Astrocyte (in vitro differentiated cells and primary cell): ENCODE results near the gene THOC2. TPM values are rescaled to one million over a fixed set of nuclear protein-coding genes. Genes with fewer than 3 reads are reported as not detected.

ENCODE experiments used
- DNase-seq: peaks from one replicate; pipeline ENCODE4 v3.0.0-alpha.2; 2010; ENCODE audit warnings: low read depth
- FAIRE-seq: peaks from 2 replicates; lab custom pipeline; 2011; peaks lifted over from hg19 to GRCh38; lab: Jason Lieb, UNC
- H2AFZ ChIP-seq: 2 replicates; pipeline ENCODE4 v1.6.0; 2012; ENCODE audit warnings: low read depth, low read length, inconsistent platforms
- H3K27ac ChIP-seq: 2 replicates; pipeline ENCODE4 v1.5.1; 2011; ENCODE audit warnings: low read depth, low read length, inconsistent platforms
- H3K27me3 ChIP-seq: 2 replicates; pipeline ENCODE4 v1.6.0; 2011; ENCODE audit warnings: low read length, inconsistent platforms; ENCODE audit not compliant: insufficient read depth
- H3K36me3 ChIP-seq: 2 replicates; pipeline ENCODE4 v1.5.1; 2011; ENCODE audit warnings: low read length, inconsistent platforms; ENCODE audit not compliant: insufficient read depth
- H3K4me1 ChIP-seq: 2 replicates; pipeline ENCODE4 v1.5.1; 2011; ENCODE audit warnings: low read length, inconsistent platforms; ENCODE audit not compliant: insufficient read depth
- H3K4me2 ChIP-seq: 2 replicates; pipeline ENCODE4 v1.6.0; 2012; ENCODE audit warnings: low read length, inconsistent platforms
- H3K4me3 ChIP-seq: 2 replicates; pipeline ENCODE4 v1.5.1; 2011; ENCODE audit warnings: low read depth, mild to moderate bottlenecking, low read length, inconsistent platforms; ENCODE audit not compliant: insufficient read depth
- H3K79me2 ChIP-seq: 2 replicates; pipeline ENCODE4 v1.6.0; 2012; ENCODE audit warnings: mild to moderate bottlenecking, low read length, inconsistent platforms; ENCODE audit not compliant: insufficient read depth
- H3K9ac ChIP-seq: 2 replicates; pipeline ENCODE4 v1.6.0; 2012; ENCODE audit warnings: mild to moderate bottlenecking, low read length, inconsistent platforms
- H3K9me3 ChIP-seq: 2 replicates; pipeline ENCODE4 v1.5.1; 2012; ENCODE audit warnings: low read depth, mild to moderate bottlenecking, low read length, inconsistent platforms; ENCODE audit not compliant: insufficient read depth
- H4K20me1 ChIP-seq: 2 replicates; pipeline ENCODE4 v1.6.0; 2012; ENCODE audit warnings: low read length, inconsistent platforms; ENCODE audit not compliant: insufficient read depth
- H3K27ac Mint-ChIP-seq: one replicate; pipeline ENCODE4 v1.8.0; 2021; ENCODE audit warnings: mild to moderate bottlenecking, mixed read lengths; ENCODE audit not compliant: unreplicated experiment
- H3K27me3 Mint-ChIP-seq: one replicate; pipeline ENCODE4 v1.8.0; 2021; ENCODE audit warnings: low read depth, mixed read lengths; ENCODE audit not compliant: unreplicated experiment
- H3K36me3 Mint-ChIP-seq: one replicate; pipeline ENCODE4 v1.8.0; 2021; ENCODE audit warnings: low read depth, mixed read lengths; ENCODE audit not compliant: unreplicated experiment
- H3K4me1 Mint-ChIP-seq: one replicate; pipeline ENCODE4 v1.8.0; 2021; ENCODE audit warnings: low read depth, mixed read lengths; ENCODE audit not compliant: unreplicated experiment
- H3K4me3 Mint-ChIP-seq: one replicate; pipeline ENCODE4 v1.8.0; 2021; ENCODE audit warnings: mild to moderate bottlenecking, moderate library complexity, mixed read lengths; ENCODE audit not compliant: unreplicated experiment
- H3K9me3 Mint-ChIP-seq: one replicate; pipeline ENCODE4 v1.8.0; 2021; ENCODE audit warnings: mild to moderate bottlenecking, mixed read lengths; ENCODE audit not compliant: unreplicated experiment
- CTCF ChIP-seq: IDR thresholded peaks from 2 replicates; pipeline ENCODE4 v1.5.1; 2011; ENCODE audit warnings: low read depth, mild to moderate bottlenecking, inconsistent platforms, low read length, moderate library complexity; ENCODE audit not compliant: insufficient read depth
- EZH2 ChIP-seq: IDR thresholded peaks from 2 replicates; pipeline ENCODE4 v1.6.1; 2012; ENCODE audit warnings: mild to moderate bottlenecking, low read length, inconsistent platforms; ENCODE audit not compliant: insufficient read depth
- total RNA-seq: library from RNA; stranded (reverse); gene quantifications from 2 replicates; pipeline ENCODE4 v1.2.1, GENCODE V29; 2021

THOC2 gene
- total RNA-seq, 1 donor from 2014 or later, result 64.8 TPM

GRCh38 chrX:123625952-123626351 lies 106.9 kb downstream of the THOC2 start:
- no peak overlapping the region for H3K27ac Mint-ChIP-seq
- Histone ChIP-seq H3K9ac (no peak overlapping the region), H3K4me3 (no peak overlapping the region), H3K9me3 (no peaks in the 10 kb centered on the region), H3K79me2 (no peaks in the 10 kb centered on the region), H4K20me1 (no peaks in the 10 kb centered on the region), H3K27ac (no peak overlapping the region), H3K36me3 (peaks cover 15% of the 10 kb centered on the region), H3K4me2 (no peak overlapping the region), H3K4me1 (peaks cover 10% of the 10 kb centered on the region), H3K27me3 (no peaks in the 10 kb centered on the region), H2AFZ (no peak overlapping the region)
- TF ChIP-seq CTCF (no peak), EZH2 (no peak)
- H3K27me3 Mint-ChIP-seq, result no peaks in the 10 kb centered on the region
- peaks cover 7% of the 10 kb centered on the region for H3K4me1 Mint-ChIP-seq
- no peaks in the 10 kb centered on the region for H3K9me3 Mint-ChIP-seq
- no peaks in the 10 kb centered on the region for H3K36me3 Mint-ChIP-seq
- DNase-seq (no peak), FAIRE-seq (no peak)
- H3K4me3 Mint-ChIP-seq, result no peak overlapping the region

GRCh38 chrX:123625477-123625876 lies 107.4 kb downstream of the THOC2 start:
- Histone ChIP-seq H3K36me3 (peaks cover 19% of the 10 kb centered on the region), H2AFZ (no peak overlapping the region), H3K4me3 (no peak overlapping the region), H3K27ac (no peak overlapping the region), H3K27me3 (no peaks in the 10 kb centered on the region), H3K4me2 (no peak overlapping the region), H3K79me2 (no peaks in the 10 kb centered on the region), H4K20me1 (no peaks in the 10 kb centered on the region), H3K9ac (no peak overlapping the region), H3K9me3 (no peaks in the 10 kb centered on the region), H3K4me1 (peaks cover 10% of the 10 kb centered on the region)
- TF ChIP-seq CTCF (no peak), EZH2 (no peak)
- Mint-ChIP-seq H3K4me3 (no peak overlapping the region), H3K36me3 (no peaks in the 10 kb centered on the region), H3K27me3 (no peaks in the 10 kb centered on the region), H3K9me3 (no peaks in the 10 kb centered on the region), H3K4me1 (peaks cover 7% of the 10 kb centered on the region), H3K27ac (no peak overlapping the region)
- FAIRE-seq (peak; percentile 90), DNase-seq (no peak)

GRCh38 chrX:123617007-123617406 lies 115.8 kb downstream of the THOC2 start:
- Histone ChIP-seq H3K27me3 (no peaks in the 10 kb centered on the region), H3K79me2 (peaks cover 2% of the 10 kb centered on the region), H3K4me1 (no peaks in the 10 kb centered on the region), H3K9ac (no peak overlapping the region), H2AFZ (no peak overlapping the region), H3K4me3 (no peak overlapping the region), H3K27ac (no peak overlapping the region), H4K20me1 (no peaks in the 10 kb centered on the region), H3K9me3 (no peaks in the 10 kb centered on the region), H3K36me3 (peaks cover 21% of the 10 kb centered on the region), H3K4me2 (no peak overlapping the region)
- FAIRE-seq, result no peak
- Mint-ChIP-seq H3K4me1 (no peaks in the 10 kb centered on the region), H3K36me3 (no peaks in the 10 kb centered on the region), H3K27me3 (no peaks in the 10 kb centered on the region), H3K9me3 (no peaks in the 10 kb centered on the region), H3K27ac (no peak overlapping the region), H3K4me3 (no peak overlapping the region)
- TF ChIP-seq EZH2, result no peak
- TF ChIP-seq CTCF, result no peak
- DNase-seq, result no peak
